ENCODE measurements around the gene TEX264. TPM values are rescaled to one million over a fixed set of nuclear protein-coding genes. Genes with fewer than 3 reads are reported as not detected.
A peak's percentile ranks its signal among the peaks of the same experiment; 100 is the strongest.
"Not testable (repeated sequence)": the region's sequence is repeated elsewhere in the genome, so short reads cannot be mapped to it uniquely, and the experiment has no call there.

Gene TEX264
- polyA plus RNA-seq, 1 donor from 2014 or later: 35.4 TPM

- Histone ChIP-seq H4K20me1 (ENCODE audit: insufficient read depth) (no peaks in the 10 kb centered on the region), H3K4me3 (ENCODE audit: low read length) (no peak overlapping the region), H3F3A (ENCODE audit: insufficient read depth, low read length, poor library complexity, severe bottlenecking) (no peaks in the 10 kb centered on the region), H3K9ac (ENCODE audit: low read length) (no peak overlapping the region), H3K27me3 (ENCODE audit: insufficient read depth, low read depth, low read length) (no peaks in the 10 kb centered on the region), H3K79me2 (replicated peaks; ENCODE audit: insufficient read depth, low read length) (no peaks in the 10 kb centered on the region), H3K27ac (ENCODE audit: low read length) (no peak overlapping the region), H3K36me3 (ENCODE audit: insufficient read depth, low read length) (peaks cover 19% of the 10 kb centered on the region), H3K9me3 (ENCODE audit: low read length) (no peaks in the 10 kb centered on the region), H3K4me2 (ENCODE audit: low read length) (no peak overlapping the region), H2AFZ (ENCODE audit: low read depth, low read length) (no peak overlapping the region), H3K9me2 (ENCODE audit: insufficient read depth, low read length) (no peaks in the 10 kb centered on the region)
- TF ChIP-seq RAD21 (conservative IDR thresholded peaks at IDR 0.05): peak; percentile 49
- TF ChIP-seq REST (IDR thresholded peaks at IDR 0.05; ENCODE audit: borderline replicate concordance): no peak
- peak; percentile 55 for TF ChIP-seq SMC3 (conservative IDR thresholded peaks at IDR 0.05; ENCODE audit: poor library complexity)
- TF ChIP-seq CTCF (IDR thresholded peaks at IDR 0.05; ENCODE audit: poor library complexity, severe bottlenecking): peak; percentile 48
- no peak for TF ChIP-seq MXI1 (conservative IDR thresholded peaks at IDR 0.05; ENCODE audit: poor library complexity, severe bottlenecking)
Observed at GRCh38 chr3:51642462-51642861, 28.6 kb upstream of the TEX264 start.

DNA sequence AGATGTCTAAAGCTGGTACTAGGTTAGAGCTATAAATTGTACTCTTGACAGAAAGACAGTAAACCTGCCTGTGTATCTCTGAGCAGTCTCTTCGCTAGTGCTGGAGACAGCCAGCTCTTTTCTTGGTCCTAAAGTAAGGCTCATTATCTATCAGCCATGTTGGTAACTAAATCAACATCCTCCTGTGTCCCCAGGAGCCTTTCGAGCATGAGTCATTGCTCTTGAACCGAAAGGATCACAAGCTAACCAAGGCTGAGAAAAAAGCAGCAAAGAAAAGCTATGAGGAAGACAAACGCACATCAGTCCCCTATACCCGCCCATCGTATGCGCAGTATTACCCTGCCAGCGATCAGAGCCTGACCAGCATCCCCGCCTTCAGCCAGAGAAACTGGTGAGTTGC, 25.0 kb upstream of the TEX264 start:
- no peaks in the 10 kb centered on the region for H3K9me3 ChIP-seq (ENCODE audit: low read length)
- no peaks in the 10 kb centered on the region for H3K79me2 ChIP-seq (replicated peaks; ENCODE audit: insufficient read depth, low read length)
- no peaks in the 10 kb centered on the region for H4K20me1 ChIP-seq (ENCODE audit: insufficient read depth)
- H3F3A ChIP-seq (ENCODE audit: insufficient read depth, low read length, poor library complexity, severe bottlenecking): no peaks in the 10 kb centered on the region
- no peaks in the 10 kb centered on the region for H3K27me3 ChIP-seq (ENCODE audit: insufficient read depth, low read depth, low read length)
- no peak overlapping the region for H2AFZ ChIP-seq (ENCODE audit: low read depth, low read length)
- no peak overlapping the region for H3K9ac ChIP-seq (ENCODE audit: low read length)
- H3K36me3 ChIP-seq (ENCODE audit: insufficient read depth, low read length): peaks cover 19% of the 10 kb centered on the region
- TF ChIP-seq SMC3 (conservative IDR thresholded peaks at IDR 0.05; ENCODE audit: poor library complexity): no peak
- no peak overlapping the region for H3K27ac ChIP-seq (ENCODE audit: low read length)
- no peak overlapping the region for H3K4me2 ChIP-seq (ENCODE audit: low read length)
- no peaks in the 10 kb centered on the region for H3K9me2 ChIP-seq (ENCODE audit: insufficient read depth, low read length)
- H3K4me3 ChIP-seq (ENCODE audit: low read length): no peak overlapping the region

DNA sequence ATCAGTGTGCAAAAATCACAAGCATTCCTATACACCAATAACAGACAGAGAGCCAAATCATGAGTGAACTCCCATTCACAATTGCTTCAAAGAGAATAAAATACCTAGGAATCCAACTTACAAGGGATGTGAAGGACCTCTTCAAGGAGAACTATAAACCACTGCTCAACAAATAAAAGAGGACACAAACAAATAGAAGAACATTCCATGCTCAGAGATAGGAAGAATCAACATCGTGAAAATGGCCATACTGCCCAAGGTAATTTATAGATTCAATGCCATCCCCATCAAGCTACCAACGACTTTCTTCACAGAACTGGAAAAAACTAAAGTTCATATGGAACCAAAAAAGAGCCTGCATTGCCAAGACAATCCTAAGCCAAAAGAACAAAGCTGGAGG, 18.9 kb upstream of the TEX264 start:
- H3F3A ChIP-seq (ENCODE audit: insufficient read depth, low read length, poor library complexity, severe bottlenecking); H3K4me3 ChIP-seq (ENCODE audit: low read length); H3K9ac ChIP-seq (ENCODE audit: low read length); H3K36me3 ChIP-seq (ENCODE audit: insufficient read depth, low read length); H3K9me3 ChIP-seq (ENCODE audit: low read length); H3K4me2 ChIP-seq (ENCODE audit: low read length); H3K79me2 ChIP-seq (replicated peaks; ENCODE audit: insufficient read depth, low read length); H3K27ac ChIP-seq (ENCODE audit: low read length); H4K20me1 ChIP-seq (ENCODE audit: insufficient read depth); H2AFZ ChIP-seq (ENCODE audit: low read depth, low read length); H3K9me2 ChIP-seq (ENCODE audit: insufficient read depth, low read length); H3K27me3 ChIP-seq (ENCODE audit: insufficient read depth, low read depth, low read length): not testable (repeated sequence)

- not testable (repeated sequence) for H4K20me1 ChIP-seq (ENCODE audit: insufficient read depth)
Observed at GRCh38 chr3:51653409-51653808, 17.6 kb upstream of the TEX264 start.

More at GRCh38 chr3:51653409-51653808, 17.6 kb upstream of the TEX264 start:
- H3K9me2 ChIP-seq (ENCODE audit: insufficient read depth, low read length); H3F3A ChIP-seq (ENCODE audit: insufficient read depth, low read length, poor library complexity, severe bottlenecking); H2AFZ ChIP-seq (ENCODE audit: low read depth, low read length); H3K9me3 ChIP-seq (ENCODE audit: low read length); H3K9ac ChIP-seq (ENCODE audit: low read length); H3K36me3 ChIP-seq (ENCODE audit: insufficient read depth, low read length); H3K4me3 ChIP-seq (ENCODE audit: low read length); H3K27ac ChIP-seq (ENCODE audit: low read length); H3K4me2 ChIP-seq (ENCODE audit: low read length); H3K79me2 ChIP-seq (replicated peaks; ENCODE audit: insufficient read depth, low read length); H3K27me3 ChIP-seq (ENCODE audit: insufficient read depth, low read depth, low read length): not testable (repeated sequence)
